Right atrium auricular region (tissue), 2 donors: ENCODE measurements around the gene MTR. TPM values are rescaled to one million over a fixed set of nuclear protein-coding genes. Genes with fewer than 3 reads are reported as not detected.

ENCODE experiments used
- DNase-seq: peaks from one replicate; pipeline ENCODE4 v3.0.0-alpha.2; 2019; ENCODE audit warnings: low spot score
- H3K27ac ChIP-seq, 2 donors: fragments of 200-600 bp; sonication (generic); 1 replicate in 1 of 2; 2 replicates in 1 of 2; pipeline ENCODE4 v1.5.1; 2016 to 2019
- H3K27me3 ChIP-seq, 2 donors: fragments of 200-600 bp; sonication (generic); one replicate each; pipeline versions ENCODE4 v1.5.1 to v1.6.0; 2017 to 2019
- H3K36me3 ChIP-seq: fragments of 200-600 bp; sonication (generic); one replicate; pipeline ENCODE4 v1.5.1; 2016
- H3K4me1 ChIP-seq, 2 donors: fragments of 200-600 bp; sonication (generic); one replicate each; pipeline versions ENCODE4 v1.5.1 to v1.6.0; 2017 to 2019
- H3K4me3 ChIP-seq, 2 donors: fragments of 200-600 bp; sonication (generic); 1 replicate in 1 of 2; 2 replicates in 1 of 2; pipeline ENCODE4 v1.5.1; 2017 to 2019; ENCODE audit warnings: mild to moderate bottlenecking in 1 of 2, moderate library complexity in 1 of 2
- H3K9me3 ChIP-seq, 2 donors: fragments of 200-600 bp; sonication (generic); one replicate each; pipeline ENCODE4 v1.5.1; 2019
- total RNA-seq, 2 donors: library from RNA; depleted of rRNA; stranded (reverse); fragments of >200 nt; gene quantifications; one replicate each; pipeline ENCODE4 v1.1.0, GENCODE V29; 2016
- TF ChIP-seq, protein P1 (sequence below), 2 donors: fragments of 200-600 bp; sonication (generic); IDR thresholded peaks; one replicate each; pipeline ENCODE4 v1.5.1; 2019; ENCODE audit warnings: antibody characterized with exemption in 2 of 2

Gene MTR
- total RNA-seq, 2 donors from 2014 or later, result 21.8 to 30.4 TPM

DNA sequence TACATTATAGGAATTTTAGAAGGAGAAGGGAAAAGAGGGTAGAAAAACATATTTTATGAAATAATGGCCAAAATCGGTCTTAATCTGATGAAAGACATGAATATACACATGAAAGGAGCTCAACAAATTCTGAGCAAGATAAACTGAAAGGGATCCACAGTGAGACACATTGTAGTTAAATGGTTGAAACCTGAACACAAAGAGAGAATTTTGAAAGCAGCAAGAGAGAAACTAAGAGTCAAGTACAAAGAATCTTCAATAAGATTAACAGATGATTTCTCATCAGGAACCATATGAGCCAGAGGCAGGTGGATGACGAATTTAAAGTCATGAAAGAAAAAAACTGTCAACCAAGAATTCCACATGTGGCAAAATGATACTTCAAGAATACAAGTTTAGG is 15.8 kb upstream of the MTR start:
- H3K27ac ChIP-seq, result no peak overlapping the region
- no peaks in the 10 kb centered on the region for H3K36me3 ChIP-seq
- no peaks in the 10 kb centered on the region for H3K4me1 ChIP-seq
- H3K9me3 ChIP-seq, result peaks cover 0 to 11% of the 10 kb centered on the region in 2 donors
- H3K4me3 ChIP-seq, result no peak overlapping the region
- no peaks in the 10 kb centered on the region for H3K27me3 ChIP-seq
- TF ChIP-seq, protein P1, sequence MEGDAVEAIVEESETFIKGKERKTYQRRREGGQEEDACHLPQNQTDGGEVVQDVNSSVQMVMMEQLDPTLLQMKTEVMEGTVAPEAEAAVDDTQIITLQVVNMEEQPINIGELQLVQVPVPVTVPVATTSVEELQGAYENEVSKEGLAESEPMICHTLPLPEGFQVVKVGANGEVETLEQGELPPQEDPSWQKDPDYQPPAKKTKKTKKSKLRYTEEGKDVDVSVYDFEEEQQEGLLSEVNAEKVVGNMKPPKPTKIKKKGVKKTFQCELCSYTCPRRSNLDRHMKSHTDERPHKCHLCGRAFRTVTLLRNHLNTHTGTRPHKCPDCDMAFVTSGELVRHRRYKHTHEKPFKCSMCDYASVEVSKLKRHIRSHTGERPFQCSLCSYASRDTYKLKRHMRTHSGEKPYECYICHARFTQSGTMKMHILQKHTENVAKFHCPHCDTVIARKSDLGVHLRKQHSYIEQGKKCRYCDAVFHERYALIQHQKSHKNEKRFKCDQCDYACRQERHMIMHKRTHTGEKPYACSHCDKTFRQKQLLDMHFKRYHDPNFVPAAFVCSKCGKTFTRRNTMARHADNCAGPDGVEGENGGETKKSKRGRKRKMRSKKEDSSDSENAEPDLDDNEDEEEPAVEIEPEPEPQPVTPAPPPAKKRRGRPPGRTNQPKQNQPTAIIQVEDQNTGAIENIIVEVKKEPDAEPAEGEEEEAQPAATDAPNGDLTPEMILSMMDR (IDR thresholded peaks at IDR 0.05), result no peak
- no peak for DNase-seq

DNA sequence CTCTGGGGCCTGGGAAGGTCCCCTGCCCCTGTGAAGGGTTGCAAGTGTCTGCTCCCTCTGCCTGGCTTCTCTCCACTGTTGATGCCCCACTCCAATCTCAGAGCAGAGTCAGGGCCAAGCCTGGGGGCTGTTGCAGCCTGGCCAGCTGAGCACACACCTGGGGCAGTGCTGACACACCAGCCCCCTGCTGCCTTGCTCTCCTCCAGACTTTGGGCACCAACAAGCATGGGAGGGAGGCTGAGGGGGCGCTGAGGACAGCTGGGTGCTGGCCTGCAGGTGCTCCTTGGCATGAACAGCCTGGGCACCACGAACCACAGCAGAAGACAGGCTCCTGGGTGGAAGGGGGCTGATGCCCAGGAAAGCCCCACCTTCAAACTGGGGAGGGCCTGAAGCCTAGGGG is 9.6 kb upstream of the MTR start:
- DNase-seq, result no peak
- H3K4me3 ChIP-seq, result no peak overlapping the region
- H3K36me3 ChIP-seq, result no peaks in the 10 kb centered on the region
- no peak overlapping the region for H3K27ac ChIP-seq
- TF ChIP-seq, protein P1 (IDR thresholded peaks at IDR 0.05), result no peak
- no peaks in the 10 kb centered on the region for H3K27me3 ChIP-seq
- H3K4me1 ChIP-seq, result no peaks in the 10 kb centered on the region
- no peaks in the 10 kb centered on the region for H3K9me3 ChIP-seq

- Histone ChIP-seq H3K4me1 (no peaks in the 10 kb centered on the region), H3K4me3 (no peak overlapping the region), H3K27me3 (no peaks in the 10 kb centered on the region), H3K36me3 (no peaks in the 10 kb centered on the region), H3K27ac (no peak overlapping the region), H3K9me3 (no peaks in the 10 kb centered on the region)
- DNase-seq, result no peak
- TF ChIP-seq, protein P1 (IDR thresholded peaks at IDR 0.05), result no peak
These were observed 8.6 kb upstream of the MTR start for GRCh38 chr1:236786453-236786852.

GRCh38 chr1:236794585-236795034 is 482 bp upstream of the MTR start:
- Histone ChIP-seq H3K9me3 (no peaks in the 10 kb centered on the region), H3K27me3 (no peaks in the 10 kb centered on the region), H3K4me1 (peaks cover 0 to 34% of the 10 kb centered on the region in 2 donors), H3K4me3 (peak overlapping the region; percentile 14 to 95), H3K27ac (peak overlapping the region; percentile 92 to 95), H3K36me3 (no peaks in the 10 kb centered on the region)
- DNase-seq, result no peak
- TF ChIP-seq, protein P1 (IDR thresholded peaks at IDR 0.05), result no peak

DNA sequence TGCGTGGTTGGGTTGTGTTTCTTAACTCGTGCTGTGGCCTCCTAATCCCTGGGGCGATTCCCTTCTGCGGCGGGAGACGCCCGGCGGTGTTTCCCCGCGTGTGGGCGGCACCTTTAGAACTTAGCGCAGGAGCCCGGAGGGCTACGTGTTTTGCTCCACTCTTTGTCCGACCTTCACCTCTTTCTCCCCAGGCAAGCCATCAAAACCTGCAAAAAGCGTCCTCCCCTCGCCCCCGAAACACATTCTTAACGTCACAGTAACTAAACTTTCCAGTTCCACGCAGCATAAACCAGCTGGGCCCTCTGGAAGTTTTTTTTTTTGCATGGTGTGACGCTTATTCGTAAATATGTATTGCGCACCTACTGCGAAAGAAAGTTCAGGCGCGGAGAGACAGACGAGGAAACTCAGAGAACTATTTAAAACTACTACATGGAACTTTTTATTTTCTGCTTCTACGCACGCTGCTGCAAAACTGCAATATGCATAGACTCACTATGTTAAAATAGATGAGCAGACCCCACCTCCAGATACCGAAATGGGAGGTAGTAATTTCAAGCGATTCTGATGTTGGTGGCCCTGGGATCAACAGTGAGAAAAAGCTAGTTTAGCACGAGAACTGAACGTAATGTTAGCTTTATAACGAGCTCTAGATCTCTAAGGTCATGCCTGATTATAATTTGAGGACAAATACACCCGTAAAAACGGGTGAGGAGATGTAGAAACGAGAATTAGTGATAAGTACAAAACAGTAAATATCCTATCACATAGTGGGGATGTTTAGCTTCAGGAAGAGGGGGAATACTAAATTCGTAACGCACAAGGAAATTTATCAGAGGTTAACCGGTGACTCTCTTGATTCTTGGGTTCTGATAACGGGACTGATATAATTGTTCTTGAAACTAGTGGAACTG is 920 bp downstream of the MTR start:
- Histone ChIP-seq H3K27me3 (no peaks in the 10 kb centered on the region), H3K36me3 (no peaks in the 10 kb centered on the region), H3K9me3 (no peaks in the 10 kb centered on the region), H3K4me1 (peaks cover 0 to 34% of the 10 kb centered on the region in 2 donors), H3K4me3 (peak overlapping the region; percentile 82 to 95), H3K27ac (peak overlapping the region; percentile 92 to 95)
- TF ChIP-seq, protein P1 (IDR thresholded peaks at IDR 0.05), result no peak
- DNase-seq, result no peak
